Stimulated activated CD8-positive, alpha-beta memory T cell treated with anti-CD3 and anti-CD28 coated beads, Interleukin-7, amount 100 ng/mL, for 48 hours (primary cell): Measurements from ENCODE around the gene TMEM33.

Experiments used
- DNase-seq, 2 donors: peaks; one replicate each; pipeline ENCODE4 v3.0.0-alpha.2; 2020; ENCODE audit warnings: low read depth in 1 of 2; ENCODE audit errors: extremely low read depth in 1 of 2

TMEM33 gene

DNA sequence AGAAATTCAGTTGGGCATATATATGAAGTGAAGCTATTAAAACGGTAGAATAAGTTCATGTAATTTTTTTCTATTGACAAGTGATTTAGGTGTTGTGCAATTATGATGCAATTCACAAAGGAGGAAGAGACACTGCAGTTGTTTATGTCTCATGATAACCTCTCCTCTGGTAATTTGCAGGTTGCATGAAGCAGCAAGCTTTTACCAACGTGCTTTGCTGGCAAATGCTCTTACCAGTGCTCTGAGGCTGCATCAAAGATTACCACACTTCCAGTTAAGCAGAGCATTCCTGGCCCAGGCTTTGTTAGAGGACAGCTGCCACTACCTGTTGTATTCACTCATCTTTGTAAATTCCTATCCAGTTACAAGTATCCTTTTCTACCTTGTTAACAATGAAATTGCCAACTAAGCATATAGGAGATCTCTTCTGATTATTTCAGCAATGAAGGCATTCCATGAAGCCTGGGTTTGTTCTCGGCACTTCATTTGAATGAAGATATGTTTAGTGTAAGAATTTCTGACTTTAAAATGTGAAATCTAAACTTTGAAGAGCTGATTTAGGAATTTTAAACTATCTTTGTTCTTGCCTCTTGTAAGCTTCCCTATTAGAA, 3.9 kb downstream of the TMEM33 start:
- no peak for DNase-seq

DNA sequence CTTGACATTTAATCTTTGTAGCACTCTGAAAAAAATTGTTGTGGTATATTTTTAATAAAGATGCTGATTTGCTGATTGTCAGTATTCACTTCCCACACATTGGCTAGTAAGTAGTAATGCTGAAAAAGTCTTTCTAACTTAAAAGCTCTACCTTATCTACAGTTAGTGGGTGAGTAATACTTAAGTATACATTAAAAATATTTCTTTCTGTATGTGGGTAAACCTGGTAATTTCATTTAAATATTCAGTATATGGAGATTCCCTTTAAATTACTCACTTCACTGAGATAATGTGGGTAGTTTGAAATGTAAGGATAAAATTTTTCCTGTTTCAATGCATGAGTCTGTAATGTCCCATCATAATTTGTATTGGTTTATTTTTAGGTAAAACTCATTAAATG, 5.6 kb downstream of the TMEM33 start:
- no peak for DNase-seq

DNA sequence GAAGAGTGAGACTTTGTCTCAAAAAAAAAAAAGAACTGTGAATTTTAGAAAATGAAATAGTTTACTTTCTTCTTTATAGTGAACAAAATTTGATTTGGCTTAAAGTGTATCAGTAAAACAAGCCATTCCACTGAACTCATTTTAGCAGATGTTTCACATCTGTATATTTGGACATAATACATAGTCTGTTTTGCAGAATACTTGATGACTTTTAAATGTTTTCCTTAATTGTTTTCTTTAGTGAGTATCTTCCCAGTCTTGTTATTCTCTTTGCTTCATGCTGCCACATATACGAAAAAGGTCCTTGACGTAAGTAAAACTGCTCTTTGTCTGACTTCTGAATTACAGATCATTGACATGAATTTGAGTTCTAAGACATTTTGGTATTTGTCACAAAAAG, 8.3 kb downstream of the TMEM33 start:
- DNase-seq = no peak

DNA sequence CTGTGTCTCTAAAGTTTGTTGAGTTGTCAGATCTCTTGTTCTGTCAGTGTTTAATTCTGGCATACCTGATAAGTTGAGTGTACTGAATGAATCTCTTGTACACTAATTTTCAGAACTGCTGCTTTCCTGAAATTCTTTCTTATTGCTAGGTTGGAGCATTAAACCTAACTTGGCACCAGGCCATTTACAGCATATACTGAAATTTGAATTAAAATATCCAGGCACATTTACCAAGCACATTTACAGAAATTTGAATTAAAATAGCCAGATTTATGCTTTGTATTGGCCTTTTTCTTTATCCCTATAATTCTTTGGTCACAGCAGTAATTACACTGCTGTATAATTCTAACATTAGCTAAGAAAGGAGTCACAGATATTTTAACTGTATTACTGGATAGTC, 8.9 kb downstream of the TMEM33 start:
- no peak for DNase-seq

DNA sequence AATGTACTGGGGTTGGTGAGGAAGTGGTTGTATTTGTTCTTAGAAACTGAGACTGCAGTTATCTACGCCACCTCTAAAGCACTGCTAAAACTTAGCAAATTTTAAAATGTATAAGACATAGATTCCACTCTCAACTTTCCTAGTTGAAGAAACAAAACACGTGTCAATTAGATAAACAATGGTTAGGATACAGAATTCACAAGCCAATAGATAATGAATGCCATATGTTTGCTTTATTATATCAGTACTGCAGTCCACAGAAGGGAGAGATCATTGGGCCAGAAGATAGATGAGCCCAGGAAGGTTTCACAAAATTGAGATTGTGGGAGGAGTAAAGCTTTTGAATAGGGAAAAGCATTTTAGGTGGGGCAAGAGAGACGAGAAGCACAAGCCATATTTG, 14.3 kb downstream of the TMEM33 start:
- no peak for DNase-seq

DNA sequence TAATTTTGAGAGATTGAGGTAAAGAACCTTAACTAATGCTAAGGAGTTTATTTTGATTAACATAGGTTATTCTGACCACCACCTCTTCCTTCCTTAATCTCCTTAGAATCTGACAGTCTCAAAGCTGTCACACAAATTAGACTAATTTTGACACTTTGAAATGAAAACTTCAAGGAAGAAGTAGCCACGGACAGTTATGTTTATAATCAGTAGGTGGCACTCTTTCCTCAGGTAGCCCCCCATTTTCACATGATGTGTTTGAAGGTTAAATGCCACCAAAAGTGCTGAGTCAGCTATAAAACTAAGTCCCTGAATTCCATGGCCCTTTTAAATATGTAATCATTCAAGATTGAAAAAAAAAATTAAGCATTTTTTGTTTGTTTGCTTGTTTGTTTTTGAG, 22.4 kb downstream of the TMEM33 start:
- no peak for DNase-seq

DNA sequence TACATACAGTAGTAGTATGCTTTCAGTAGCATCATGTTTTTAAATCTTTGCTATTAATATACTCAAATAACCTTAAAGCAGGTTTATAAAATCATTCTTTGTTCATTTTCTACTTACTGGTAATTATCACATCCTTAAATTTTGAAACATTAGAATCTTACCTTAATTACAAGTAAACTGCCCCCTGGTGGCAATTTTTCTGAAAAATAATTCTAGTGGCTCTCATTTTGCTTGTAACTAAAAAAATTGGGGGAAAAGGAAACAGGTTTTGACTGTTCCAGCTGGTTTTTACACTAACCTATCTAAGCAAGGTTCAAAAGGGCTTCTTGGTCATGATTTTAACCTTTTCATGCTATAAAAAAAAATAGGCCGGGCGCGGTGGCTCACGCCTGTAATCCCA, 27.9 kb downstream of the TMEM33 start:
- no peak for DNase-seq

DNA sequence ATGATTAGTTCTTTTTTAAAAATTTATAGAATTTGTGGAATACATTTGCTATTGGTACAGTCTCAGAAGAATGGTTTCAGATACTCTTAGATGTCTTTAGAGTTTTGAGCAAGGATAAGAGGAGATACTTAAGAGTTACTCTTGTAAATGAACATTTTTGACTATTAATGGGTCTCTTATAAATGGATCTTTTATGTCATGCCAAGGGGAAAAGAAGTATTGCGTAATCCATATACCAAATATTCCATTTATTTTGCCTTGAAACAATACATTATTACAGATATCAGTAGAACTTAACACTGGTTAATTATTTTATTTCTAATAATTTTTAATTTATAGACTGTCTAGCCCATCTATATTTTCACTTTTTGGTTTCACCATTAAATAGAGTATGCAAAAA, 29.2 kb downstream of the TMEM33 start:
- DNase-seq = no peak

DNA sequence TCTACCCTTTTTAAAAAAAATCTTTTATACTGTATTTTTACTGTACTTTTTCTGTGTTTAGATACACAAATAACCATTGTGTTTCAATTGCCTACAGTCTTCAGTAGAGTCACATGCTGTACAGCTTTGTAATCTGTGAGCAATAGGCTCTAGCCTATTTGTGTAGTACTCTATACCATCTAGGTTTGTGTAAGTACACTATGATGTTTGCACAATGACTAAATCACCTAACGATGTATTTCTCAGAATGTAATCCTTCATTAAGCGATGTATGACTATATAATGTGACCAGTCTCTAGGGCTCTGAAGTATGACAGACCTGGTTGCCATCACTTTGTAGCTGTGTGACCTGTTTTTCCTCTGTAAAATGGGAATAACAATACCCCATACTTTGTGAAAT, 32.2 kb downstream of the TMEM33 start:
- DNase-seq = no peak

DNA sequence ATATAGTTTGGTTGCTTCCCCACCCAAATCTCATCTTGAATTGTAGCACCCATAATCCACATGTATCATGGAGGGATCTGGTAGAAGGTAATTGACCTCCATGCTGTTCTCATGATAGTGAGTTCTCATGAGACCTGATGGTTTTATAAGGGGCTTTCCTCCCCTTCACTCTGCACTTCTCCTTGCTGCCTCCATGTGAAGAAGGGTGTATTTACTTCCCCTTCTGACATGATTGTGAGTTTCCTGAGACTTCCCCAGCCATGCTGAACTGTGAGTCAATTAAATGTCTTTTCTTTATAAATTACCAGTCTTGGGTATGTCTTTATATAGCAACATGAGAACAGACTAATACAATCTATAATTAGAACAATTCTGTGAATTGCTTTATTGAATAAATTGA, 34.4 kb downstream of the TMEM33 start:
- no peak for DNase-seq

DNA sequence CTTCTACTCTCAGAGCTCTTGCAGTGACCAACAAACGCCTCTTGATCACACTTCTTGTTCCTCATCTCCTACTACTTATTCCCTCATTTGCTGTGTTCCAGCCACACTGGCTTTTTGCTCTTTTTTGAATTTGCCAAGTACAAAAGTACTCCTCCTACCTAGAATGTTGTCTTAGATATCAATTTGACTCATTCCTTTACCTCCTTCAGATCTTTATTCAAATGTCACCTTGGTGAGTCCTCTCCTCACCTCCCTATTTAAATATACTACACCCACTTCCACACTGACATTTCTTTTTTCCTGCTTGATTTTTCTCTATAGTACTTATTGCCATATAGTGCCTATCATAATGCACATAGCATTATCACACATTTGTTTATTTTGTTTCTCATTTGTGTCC, 40.1 kb downstream of the TMEM33 start:
- no peak for DNase-seq

DNA sequence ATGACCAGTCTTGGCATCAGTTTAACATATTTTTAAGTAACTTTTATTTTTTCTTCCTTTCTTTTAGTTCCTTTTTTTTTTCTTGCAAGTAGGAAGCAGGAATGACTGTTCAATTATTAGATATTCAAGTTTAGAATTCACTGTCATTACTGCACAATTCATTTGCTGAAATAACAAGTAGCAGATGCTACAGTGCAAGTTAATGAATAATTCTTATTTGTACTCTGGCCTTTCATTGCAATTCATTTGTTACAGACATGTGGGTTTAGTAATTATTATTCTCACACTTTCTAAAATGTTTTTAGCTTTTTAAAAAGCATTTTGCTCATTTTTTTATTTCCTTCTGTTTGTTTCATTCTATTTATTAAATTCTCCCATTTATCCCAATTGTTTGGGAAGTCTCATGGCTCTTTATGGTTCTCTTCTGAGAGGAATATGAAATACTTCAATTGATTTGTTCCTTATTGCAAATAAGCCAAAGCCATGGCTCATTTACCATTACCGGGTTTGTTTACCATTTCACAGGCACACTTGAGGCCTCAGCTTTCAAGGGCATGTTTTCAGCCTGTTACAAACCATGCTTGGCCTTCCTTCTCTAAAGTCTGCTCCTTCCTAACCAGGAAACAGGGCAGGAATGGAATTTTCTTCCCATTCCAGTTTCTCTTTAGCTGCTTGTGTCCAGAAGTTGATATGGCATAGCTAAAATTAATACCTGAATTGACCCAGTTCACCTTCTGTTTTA, 41.7 kb downstream of the TMEM33 start:
- DNase-seq = no peak

DNA sequence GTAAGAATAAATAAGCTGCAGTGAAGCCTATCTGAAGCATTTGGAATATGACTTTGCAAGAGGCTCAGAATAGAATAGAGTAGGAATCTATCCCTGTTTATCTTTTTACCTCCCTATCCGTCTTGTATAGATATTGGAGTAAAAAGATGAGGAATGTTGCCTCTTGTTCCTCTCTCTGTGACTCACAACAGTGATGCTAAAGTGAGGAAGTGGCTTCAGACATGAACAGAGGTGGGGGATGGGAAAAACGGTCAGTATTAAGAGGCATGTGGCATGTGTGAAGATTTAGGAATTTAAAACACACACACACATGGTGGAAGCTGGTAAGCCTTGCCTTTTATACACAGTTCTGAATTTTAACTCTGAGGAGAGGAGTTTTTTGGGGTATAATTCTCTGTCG, 42.5 kb downstream of the TMEM33 start:
- DNase-seq = no peak

DNA sequence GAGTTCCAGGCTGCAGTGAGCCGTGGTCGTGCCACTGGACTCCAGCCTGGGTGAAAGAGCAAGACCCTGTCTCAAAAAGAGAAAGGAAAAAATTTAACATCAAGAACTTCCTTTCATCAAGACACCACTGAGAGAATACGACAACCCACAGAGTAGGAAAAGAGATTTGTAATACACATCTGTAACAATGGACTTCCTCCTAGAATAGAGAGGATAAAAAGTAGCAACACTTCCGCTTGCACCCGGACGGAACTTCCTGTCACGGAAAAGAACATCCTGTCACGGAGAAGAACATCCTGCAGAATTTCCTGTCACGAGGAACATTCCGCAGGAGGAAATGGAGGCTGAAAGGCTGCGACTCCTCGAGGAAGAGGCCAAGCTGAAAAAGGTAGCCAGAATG, 46.2 kb downstream of the TMEM33 start, which contains the start of gene DCAF4L1:
TSS of gene DCAF4L1 (plus strand) at position 301 of the 400 bp plus-strand sequence. CDS start at position 338, 37 bp downstream.
- DNase-seq = no peak

DNA sequence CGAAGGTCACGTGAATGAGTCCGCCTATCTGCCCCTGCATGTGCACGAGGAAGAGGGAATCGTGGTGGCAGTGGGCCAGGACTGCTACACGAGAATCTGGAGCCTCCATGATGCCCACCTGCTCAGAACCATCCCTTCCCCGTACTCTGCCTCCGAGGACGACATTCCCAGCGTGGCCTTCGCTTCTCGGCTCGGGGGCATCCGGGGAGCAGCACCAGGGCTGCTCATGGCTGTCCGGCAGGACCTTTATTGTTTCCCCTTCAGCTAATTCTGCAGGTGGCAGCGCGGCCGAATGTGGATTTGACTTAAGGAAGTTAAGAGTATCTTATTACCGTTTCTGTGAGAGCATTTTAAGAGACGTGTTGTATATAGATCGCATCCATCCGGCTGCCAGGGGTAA, 47.5 kb downstream of the TMEM33 start:
- no peak for DNase-seq

DNA sequence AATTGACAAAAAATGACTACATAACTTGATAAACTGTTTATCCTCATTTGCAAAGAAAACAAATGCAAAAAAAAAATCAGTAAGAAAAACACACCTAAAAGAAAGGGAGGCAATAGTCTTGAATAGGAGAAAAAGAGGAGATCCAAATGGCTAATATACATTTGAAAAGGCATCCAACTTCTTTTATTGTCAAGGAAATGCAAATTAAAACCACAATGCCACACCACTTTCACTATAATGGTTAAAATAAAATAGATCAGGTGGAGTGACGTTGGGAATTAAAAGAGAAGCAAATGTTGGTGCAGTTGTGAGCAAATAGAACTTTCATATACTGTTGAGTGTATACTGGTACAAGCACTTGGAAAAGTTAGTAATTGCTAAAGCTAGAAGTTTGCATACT, 49.9 kb downstream of the TMEM33 start:
- no peak for DNase-seq

DNA sequence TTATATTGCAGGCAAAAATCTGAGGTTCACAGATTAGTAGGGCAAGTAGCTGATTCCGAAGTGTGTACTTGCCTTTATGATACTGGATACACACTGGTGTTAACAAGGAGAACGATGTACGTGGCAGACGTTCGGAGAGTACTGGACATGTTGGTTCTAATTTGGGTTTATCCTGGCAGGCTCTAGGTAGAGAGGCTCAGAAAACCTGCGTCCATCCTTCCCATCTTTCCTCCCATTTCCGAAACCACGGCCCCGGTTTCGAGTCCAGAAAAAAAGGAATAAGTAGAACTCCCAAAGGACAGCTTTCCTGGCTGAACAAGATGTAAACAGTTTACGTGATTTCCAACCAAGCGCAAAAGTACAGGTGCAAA, 54.8 kb downstream of the TMEM33 start:
- DNase-seq = no peak

DNA sequence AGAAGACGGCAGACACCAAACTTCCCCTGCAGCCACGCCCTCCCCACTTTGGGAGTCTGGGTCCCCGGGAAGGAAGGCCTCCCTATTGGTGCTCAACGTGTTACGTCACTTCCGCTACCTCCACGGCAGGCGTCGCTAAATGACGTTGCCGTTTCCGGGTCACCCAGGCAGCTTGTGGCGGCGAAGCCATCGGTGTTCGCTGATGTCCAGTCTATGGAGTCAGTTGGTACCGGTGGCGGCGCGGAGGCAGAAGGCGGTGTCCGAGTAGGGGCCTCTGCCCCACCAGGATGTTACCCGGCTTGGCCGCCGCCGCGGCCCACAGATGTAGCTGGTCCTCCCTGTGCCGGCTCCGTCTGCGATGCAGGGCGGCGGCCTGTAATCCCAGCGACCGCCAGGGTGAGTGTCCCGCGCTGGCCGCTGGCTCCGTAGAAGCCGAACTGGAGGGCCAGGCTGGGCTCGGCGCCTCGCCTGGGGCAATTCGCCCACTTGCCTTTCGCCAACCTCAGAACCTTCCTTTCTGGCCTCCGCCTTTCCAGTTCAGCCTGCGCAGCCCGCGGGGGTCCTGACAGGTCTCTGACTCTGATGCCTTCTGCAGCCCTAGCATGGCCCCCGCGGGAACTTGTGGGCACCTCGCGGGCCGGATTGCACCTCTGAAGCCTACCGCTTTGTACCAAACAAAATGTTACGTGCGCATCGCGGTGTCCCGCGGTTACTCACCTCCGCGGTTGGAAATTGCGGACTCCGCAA, 55.3 kb downstream of the TMEM33 start, which contains the start of gene SLC30A9:
TSS of gene SLC30A9 (plus strand) at position 166 of the 747 bp plus-strand sequence. CDS start at position 288, 122 bp downstream.
- peak; percentile 80 to 91 for DNase-seq

DNA sequence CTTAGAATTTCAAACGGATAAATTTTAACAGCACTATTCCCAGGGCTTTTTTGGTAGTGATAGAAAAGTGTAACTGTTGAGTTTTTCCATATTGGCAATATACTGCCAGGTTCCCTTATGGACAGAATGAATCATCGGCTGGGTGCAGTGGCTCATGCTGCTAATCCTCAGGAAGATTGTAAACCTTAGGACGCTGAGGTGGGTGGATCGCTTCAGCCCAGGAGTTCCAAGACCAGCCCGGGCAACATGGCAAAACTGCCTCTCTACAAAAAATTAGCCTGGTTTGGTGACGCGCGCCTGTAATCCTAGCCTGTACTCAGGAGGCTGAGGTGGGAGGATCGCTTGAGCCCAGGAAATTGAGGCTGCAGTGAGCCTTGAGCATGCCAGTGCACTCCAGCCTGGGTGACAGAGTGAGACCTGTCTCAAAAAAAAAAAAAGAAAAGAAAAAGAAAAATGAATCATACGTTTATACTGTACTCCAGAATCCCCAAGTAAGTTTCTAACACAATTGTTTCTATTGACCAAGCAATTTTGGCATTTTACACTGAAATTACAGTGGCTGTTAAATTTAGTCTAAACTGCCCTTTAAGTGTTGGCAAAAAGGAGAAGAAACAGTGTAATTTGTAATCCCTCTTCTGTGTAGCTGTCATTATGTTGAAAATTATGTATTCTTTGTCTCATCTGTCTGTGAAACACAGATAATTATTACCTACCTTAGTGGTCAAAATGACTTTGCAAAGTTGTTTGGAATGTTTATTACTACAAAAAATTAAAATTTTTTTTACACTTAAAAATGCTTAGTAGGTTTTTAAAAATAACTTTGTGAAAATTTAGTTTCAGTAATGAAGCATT, 56.9 kb downstream of the TMEM33 start:
- DNase-seq = no peak

DNA sequence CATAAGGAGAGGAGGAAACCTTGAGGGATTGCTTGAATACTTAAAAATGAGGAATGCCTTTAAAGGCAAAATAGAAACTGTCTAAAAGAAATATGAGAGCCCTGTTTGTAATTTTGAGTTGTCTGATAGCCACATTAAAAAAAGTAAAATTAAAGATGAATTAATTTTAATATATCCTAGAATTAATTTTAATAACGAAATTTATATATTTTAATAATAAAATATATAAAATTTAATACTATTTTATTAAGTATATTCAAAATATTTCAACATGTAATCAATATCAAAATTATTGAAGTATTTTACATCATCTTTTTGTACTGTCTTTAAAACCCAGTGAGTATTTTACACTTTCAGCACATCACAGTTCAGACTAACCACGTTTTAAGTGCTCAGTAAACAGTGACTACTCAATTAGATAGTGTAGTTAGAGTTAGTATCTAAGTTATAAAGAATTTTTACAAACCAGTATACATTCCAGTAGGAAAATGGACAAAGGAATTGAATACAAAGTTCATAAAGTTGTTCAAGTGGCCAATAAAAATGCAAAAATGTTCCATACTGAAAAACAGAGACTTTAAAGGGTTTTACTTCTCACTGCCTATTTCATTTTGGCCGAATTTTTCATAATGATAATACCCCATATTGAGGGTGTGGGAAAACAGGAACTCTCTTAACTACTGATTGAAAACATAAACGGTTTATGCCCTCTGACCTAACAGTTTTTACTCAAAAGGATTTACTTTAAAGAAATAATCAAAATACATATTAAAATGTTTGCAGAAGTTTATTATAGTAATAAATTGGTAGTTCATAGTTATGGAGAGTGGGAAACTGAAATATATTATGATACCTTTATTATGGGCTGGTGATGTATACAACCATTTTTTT, 58.0 kb downstream of the TMEM33 start:
- no peak for DNase-seq
